Measurements from ENCODE around the gene CELF4. TPM values are rescaled to one million over a fixed set of nuclear protein-coding genes. Genes with fewer than 3 reads are reported as not detected.

CELF4 gene
- total and polyA plus RNA-seq, 2 of the 4 experiments (the other 2 are of a cell fraction) = not detected

DNA sequence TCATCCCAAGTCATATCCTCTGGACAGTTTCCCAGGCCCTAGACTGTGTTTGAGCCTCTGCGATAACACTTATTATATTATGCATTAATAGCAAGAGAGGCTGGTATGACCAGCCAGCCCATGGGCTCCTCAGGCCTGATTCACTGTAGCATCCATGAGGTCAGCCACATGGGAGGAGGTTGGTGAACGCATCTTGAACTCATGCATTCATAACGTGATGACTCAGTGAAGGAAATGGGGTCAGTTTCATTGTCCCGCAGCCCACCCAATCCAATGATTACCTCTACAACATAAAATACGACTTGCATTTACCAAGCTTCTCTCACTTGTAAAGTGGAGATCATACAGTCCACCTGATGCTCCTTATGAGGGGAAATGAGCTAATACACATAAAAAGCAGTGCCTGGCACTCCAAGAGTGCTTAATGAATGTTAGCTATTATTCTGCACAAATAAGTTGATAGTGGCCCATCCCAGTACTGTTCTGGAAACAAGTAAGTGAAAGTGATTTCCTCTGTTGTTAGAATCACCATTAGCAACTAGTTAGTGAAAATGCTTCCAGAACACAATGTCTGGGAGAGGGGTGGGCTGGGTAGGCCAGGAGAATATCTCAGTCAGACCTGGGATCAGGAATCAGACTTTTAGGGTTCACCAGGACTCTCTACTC, 46.1 kb upstream of the CELF4 start:
- Histone ChIP-seq H2BK15ac (ENCODE audit: low read depth, low read length) (no peak overlapping the region), H3K56ac (ENCODE audit: extremely low read depth, insufficient read depth, low read length) (no peak overlapping the region), H4K5ac (ENCODE audit: low read depth, low read length) (no peak overlapping the region), H3K4me1 (ENCODE audit: control insufficient read depth, insufficient read depth, low read length) (no peaks in the 10 kb centered on the region), H3K27me3 (ENCODE audit: control insufficient read depth, insufficient read depth, low read length) (no peaks in the 10 kb centered on the region), H4K20me1 (ENCODE audit: insufficient read depth, low read length) (no peaks in the 10 kb centered on the region), H2AFZ (replicated peaks; ENCODE audit: low read length, poor library complexity) (no peak overlapping the region), H3K18ac (ENCODE audit: low read depth, low read length) (no peak overlapping the region), H3K36me3 (ENCODE audit: control insufficient read depth, insufficient read depth, low read length) (no peaks in the 10 kb centered on the region), H2AK9ac (replicated peaks; ENCODE audit: low read depth, low read length, poor library complexity) (no peak overlapping the region), H3K4ac (ENCODE audit: low read depth, low read length) (no peak overlapping the region), H2BK20ac (ENCODE audit: low read depth, low read length) (no peak overlapping the region), H2BK5ac (ENCODE audit: low read depth, low read length, poor library complexity, severe bottlenecking) (no peak overlapping the region), H3K9ac (ENCODE audit: low read depth, low read length) (no peak overlapping the region), H3K79me1 (ENCODE audit: low read depth in 1 of 2, low read length in 2 of 2) (no peaks in the 10 kb centered on the region), H3K9me1 (ENCODE audit: insufficient read depth, low read length) (no peaks in the 10 kb centered on the region), H3K4me2 (ENCODE audit: low read depth, low read length) (no peak overlapping the region), H2BK120ac (ENCODE audit: low read depth, low read length) (no peak overlapping the region), H3K23ac (ENCODE audit: low read depth, low read length) (no peak overlapping the region), H3K14ac (replicated peaks; ENCODE audit: low read depth, low read length) (no peak overlapping the region), H4K91ac (ENCODE audit: insufficient read depth, low read depth, low read length) (no peak overlapping the region), H4K8ac (ENCODE audit: low read depth in 2 of 2, low read length in 2 of 2) (no peak overlapping the region), H2AK5ac (ENCODE audit: low read depth, low read length) (no peak overlapping the region), H3K9me3 (ENCODE audit: control insufficient read depth, insufficient read depth, low read length) (peaks cover 7% of the 10 kb centered on the region; the same call in 1 of the 2 replicates), H3K27ac (ENCODE audit: insufficient read depth, low read length) (no peak overlapping the region), H3K4me3 (ENCODE audit: insufficient read depth, low read depth, low read length) (no peak overlapping the region)
- ChIA-PET POLR2A (ENCODE audit: unreplicated experiment) (no interaction called here), CTCF (interaction anchor here (0.6 kb wide), 1 partner anchor 88 kb away, joined by 5 read pairs; no protein-coding TSS in a partner anchor)
- intact Hi-C loops (cut with micrococcal nuclease) = no loop called here
- DNase-seq (no peak), ATAC-seq (ENCODE audit: low read depth) (no peak)
- in situ Hi-C loops (cut with MboI; ENCODE audit: low sequenced_read_pairs) = no loop called here
- no peak for TF ChIP-seq USF2 (IDR thresholded peaks at IDR 0.05; ENCODE audit: low read depth, low read length)
- no peak for TF ChIP-seq MAFK (IDR thresholded peaks at IDR 0.05; ENCODE audit: low read depth, low read length)
- TF ChIP-seq, protein P1, sequence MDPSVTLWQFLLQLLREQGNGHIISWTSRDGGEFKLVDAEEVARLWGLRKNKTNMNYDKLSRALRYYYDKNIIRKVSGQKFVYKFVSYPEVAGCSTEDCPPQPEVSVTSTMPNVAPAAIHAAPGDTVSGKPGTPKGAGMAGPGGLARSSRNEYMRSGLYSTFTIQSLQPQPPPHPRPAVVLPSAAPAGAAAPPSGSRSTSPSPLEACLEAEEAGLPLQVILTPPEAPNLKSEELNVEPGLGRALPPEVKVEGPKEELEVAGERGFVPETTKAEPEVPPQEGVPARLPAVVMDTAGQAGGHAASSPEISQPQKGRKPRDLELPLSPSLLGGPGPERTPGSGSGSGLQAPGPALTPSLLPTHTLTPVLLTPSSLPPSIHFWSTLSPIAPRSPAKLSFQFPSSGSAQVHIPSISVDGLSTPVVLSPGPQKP (IDR thresholded peaks at IDR 0.05; ENCODE audit: borderline replicate concordance, low read depth, low read length) = no peak
- TF ChIP-seq MXI1 (IDR thresholded peaks at IDR 0.05; ENCODE audit: borderline replicate concordance, low read depth, low read length) = no peak
- no CpG with 5 or more reads among the region's 5 CpGs for WGBS, 2 experiments (ENCODE audit: extremely low coverage in 2 of 2, insufficient read length in 1 of 2)
- BruUV-seq (replicated peaks) = no TSS peak
- dilution Hi-C loops (cut with HindIII; ENCODE audit: low sequenced_read_pairs, unreplicated experiment) = no loop called here
